ENCODE results near the gene PTPN20. TPM values are rescaled to one million over a fixed set of nuclear protein-coding genes. Genes with fewer than 3 reads are reported as not detected.

Gene PTPN20
- polyA plus RNA-seq, 2 of the 4 experiments (the other 2 are of a cell fraction): 5.3 to 8.1 TPM

DNA sequence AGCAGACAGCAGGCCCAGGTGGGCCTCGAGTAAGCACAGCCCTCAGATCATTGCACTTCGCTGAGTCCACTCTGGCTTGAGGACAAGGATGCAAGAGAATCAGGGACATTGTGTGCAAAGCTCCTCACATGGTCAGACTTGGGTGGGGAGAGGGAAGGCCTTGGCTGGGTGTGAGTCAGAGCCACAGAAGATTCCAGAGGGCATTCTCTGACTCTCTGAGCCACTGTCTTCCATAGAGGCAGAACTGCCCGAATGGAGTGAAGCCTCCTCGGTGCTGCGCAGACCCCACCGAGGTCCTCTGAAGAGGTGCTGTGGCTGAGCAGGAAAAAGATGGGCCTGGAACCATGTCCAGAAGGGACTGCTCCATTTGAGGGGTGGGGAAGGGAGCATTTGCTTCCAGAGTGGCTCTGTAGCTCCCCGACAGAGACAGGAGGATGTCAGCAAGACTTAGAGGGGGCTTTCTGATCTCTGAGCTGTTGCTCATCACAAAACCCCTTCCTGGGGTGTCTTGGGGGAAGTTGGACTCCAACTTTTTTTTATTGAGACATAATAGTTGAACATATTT, 120.8 kb downstream of the PTPN20 start:
- TF ChIP-seq CBX8 (IDR thresholded peaks at IDR 0.05): no peak
- TF ChIP-seq, protein P1, sequence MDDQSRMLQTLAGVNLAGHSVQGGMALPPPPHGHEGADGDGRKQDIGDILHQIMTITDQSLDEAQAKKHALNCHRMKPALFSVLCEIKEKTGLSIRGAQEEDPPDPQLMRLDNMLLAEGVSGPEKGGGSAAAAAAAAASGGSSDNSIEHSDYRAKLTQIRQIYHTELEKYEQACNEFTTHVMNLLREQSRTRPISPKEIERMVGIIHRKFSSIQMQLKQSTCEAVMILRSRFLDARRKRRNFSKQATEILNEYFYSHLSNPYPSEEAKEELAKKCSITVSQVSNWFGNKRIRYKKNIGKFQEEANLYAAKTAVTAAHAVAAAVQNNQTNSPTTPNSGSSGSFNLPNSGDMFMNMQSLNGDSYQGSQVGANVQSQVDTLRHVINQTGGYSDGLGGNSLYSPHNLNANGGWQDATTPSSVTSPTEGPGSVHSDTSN (IDR thresholded peaks at IDR 0.05): no peak
- no peak for TF ChIP-seq EHMT2 (IDR thresholded peaks at IDR 0.05; ENCODE audit: low read depth)
- TF ChIP-seq, protein P2, sequence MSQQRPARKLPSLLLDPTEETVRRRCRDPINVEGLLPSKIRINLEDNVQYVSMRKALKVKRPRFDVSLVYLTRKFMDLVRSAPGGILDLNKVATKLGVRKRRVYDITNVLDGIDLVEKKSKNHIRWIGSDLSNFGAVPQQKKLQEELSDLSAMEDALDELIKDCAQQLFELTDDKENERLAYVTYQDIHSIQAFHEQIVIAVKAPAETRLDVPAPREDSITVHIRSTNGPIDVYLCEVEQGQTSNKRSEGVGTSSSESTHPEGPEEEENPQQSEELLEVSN (IDR thresholded peaks at IDR 0.05; ENCODE audit: borderline replicate concordance, low read depth): no peak
- TF ChIP-seq NR3C1 (IDR thresholded peaks at IDR 0.05): no peak
- H3K4me2 ChIP-seq: no peak overlapping the region
- FAIRE-seq (no peak), ATAC-seq (no peak), DNase-seq (ENCODE audit: low read depth in 1 of 2, low spot score in 1 of 2) (no peak)
- H3K27ac ChIP-seq: no peak overlapping the region
- no peak overlapping the region for H3K4me3 ChIP-seq
- ChIA-PET CTCF (interaction anchor here (1.2 to 9.9 kb wide), 4 partner anchors 14 to 280 kb away, joined by 3 to 61 read pairs (median 6); no protein-coding TSS in a partner anchor), POLR2A (no interaction called here)
- whole genome bisulfite sequencing (ENCODE audit: missing lambda C conversion rate): 61% methylated on average over 7 of the region's 7 CpGs
- no peaks in the 10 kb centered on the region for H3K9me3 ChIP-seq
- no peaks in the 10 kb centered on the region for H3K4me1 ChIP-seq

DNA sequence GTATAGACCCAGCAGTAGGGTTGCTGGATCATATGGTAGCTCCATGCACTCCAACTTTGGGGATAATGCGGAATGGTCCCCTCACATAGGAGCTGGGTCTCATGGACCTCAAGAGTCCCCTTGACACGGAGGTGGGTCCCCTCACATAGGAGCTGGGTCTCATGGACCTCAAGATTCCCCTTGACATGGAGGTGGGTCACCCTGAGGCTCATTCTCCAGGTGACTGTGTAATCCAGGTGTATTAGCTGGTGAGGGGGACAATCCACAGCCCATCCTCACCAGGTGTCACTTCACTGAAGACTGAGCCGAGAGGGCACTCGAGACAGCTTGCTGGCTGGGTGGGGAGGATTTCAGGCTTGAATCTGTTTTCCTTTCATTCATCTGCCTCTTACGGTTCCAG, 121.9 kb downstream of the PTPN20 start:
- H3K27ac ChIP-seq: no peak overlapping the region

More for the DNA sequence above, 121.9 kb downstream of the PTPN20 start:
- no peak overlapping the region for H3K4me2 ChIP-seq
- H3K4me3 ChIP-seq: no peak overlapping the region
- ChIA-PET POLR2A (no interaction called here), CTCF (interaction anchor here (1.2 to 9.9 kb wide), 5 partner anchors 8 to 280 kb away, joined by 3 to 61 read pairs (median 22); no protein-coding TSS in a partner anchor)
- no peaks in the 10 kb centered on the region for H3K9me3 ChIP-seq
- FAIRE-seq (no peak), DNase-seq (ENCODE audit: low read depth in 1 of 2, low spot score in 1 of 2) (no peak), ATAC-seq (no peak)
- no peak for TF ChIP-seq HOXB5 (CRISPR knock-in tag; IDR thresholded peaks at IDR 0.05)
- no peak for TF ChIP-seq ZC3H11A (IDR thresholded peaks at IDR 0.05)
- no peak for TF ChIP-seq KDM1A (IDR thresholded peaks at IDR 0.05; ENCODE audit: low read depth)
- no peak for TF ChIP-seq NR3C1 (IDR thresholded peaks at IDR 0.05)
- TF ChIP-seq EHF (CRISPR knock-in tag; IDR thresholded peaks at IDR 0.05): no peak
- no peak for TF ChIP-seq ZSCAN20 (CRISPR knock-in tag; IDR thresholded peaks at IDR 0.05)
- TF ChIP-seq, protein P3, sequence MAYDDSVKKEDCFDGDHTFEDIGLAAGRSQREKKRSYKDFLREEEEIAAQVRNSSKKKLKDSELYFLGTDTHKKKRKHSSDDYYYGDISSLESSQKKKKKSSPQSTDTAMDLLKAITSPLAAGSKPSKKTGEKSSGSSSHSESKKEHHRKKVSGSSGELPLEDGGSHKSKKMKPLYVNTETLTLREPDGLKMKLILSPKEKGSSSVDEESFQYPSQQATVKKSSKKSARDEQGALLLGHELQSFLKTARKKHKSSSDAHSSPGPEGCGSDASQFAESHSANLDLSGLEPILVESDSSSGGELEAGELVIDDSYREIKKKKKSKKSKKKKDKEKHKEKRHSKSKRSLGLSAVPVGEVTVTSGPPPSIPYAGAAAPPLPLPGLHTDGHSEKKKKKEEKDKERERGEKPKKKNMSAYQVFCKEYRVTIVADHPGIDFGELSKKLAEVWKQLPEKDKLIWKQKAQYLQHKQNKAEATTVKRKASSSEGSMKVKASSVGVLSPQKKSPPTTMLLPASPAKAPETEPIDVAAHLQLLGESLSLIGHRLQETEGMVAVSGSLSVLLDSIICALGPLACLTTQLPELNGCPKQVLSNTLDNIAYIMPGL (CRISPR knock-in tag; IDR thresholded peaks at IDR 0.05; ENCODE audit: borderline replicate concordance): no peak
- TF ChIP-seq, protein P4, sequence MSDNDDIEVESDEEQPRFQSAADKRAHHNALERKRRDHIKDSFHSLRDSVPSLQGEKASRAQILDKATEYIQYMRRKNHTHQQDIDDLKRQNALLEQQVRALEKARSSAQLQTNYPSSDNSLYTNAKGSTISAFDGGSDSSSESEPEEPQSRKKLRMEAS (IDR thresholded peaks at IDR 0.05): no peak
- no peak for TF ChIP-seq MAZ (IDR thresholded peaks at IDR 0.05; ENCODE audit: borderline replicate concordance, low read depth, low read length)
- TF ChIP-seq RAD21 (conservative IDR thresholded peaks at IDR 0.05 in 1 of 2, IDR thresholded peaks at IDR 0.05 in 1 of 2): no peak
- TF ChIP-seq, protein P5, sequence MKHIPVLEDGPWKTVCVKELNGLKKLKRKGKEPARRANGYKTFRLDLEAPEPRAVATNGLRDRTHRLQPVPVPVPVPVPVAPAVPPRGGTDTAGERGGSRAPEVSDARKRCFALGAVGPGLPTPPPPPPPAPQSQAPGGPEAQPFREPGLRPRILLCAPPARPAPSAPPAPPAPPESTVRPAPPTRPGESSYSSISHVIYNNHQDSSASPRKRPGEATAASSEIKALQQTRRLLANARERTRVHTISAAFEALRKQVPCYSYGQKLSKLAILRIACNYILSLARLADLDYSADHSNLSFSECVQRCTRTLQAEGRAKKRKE (CRISPR knock-in tag; IDR thresholded peaks at IDR 0.05; ENCODE audit: low read depth): no peak
- TF ChIP-seq JUN (IDR thresholded peaks at IDR 0.05): no peak
- TF ChIP-seq, protein P6, sequence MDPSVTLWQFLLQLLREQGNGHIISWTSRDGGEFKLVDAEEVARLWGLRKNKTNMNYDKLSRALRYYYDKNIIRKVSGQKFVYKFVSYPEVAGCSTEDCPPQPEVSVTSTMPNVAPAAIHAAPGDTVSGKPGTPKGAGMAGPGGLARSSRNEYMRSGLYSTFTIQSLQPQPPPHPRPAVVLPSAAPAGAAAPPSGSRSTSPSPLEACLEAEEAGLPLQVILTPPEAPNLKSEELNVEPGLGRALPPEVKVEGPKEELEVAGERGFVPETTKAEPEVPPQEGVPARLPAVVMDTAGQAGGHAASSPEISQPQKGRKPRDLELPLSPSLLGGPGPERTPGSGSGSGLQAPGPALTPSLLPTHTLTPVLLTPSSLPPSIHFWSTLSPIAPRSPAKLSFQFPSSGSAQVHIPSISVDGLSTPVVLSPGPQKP (IDR thresholded peaks at IDR 0.05; ENCODE audit: low read depth, low read length): no peak
- TF ChIP-seq FOSB (CRISPR knock-in tag; IDR thresholded peaks at IDR 0.05): no peak
- no peak for TF ChIP-seq HOXA7 (CRISPR knock-in tag; IDR thresholded peaks at IDR 0.05)
- 35% methylated on average over 4 of the region's 5 CpGs for WGBS (ENCODE audit: missing lambda C conversion rate)
- H3K4me1 ChIP-seq: no peaks in the 10 kb centered on the region
